ENCODE measurements around the gene F10.

- TF ChIP-seq SP1 (IDR thresholded peaks at IDR 0.05) = no peak
- no peak for TF ChIP-seq L3MBTL2 (conservative IDR thresholded peaks at IDR 0.05)
- TF ChIP-seq ARNT (IDR thresholded peaks at IDR 0.05) = no peak
- TF ChIP-seq, protein P1, sequence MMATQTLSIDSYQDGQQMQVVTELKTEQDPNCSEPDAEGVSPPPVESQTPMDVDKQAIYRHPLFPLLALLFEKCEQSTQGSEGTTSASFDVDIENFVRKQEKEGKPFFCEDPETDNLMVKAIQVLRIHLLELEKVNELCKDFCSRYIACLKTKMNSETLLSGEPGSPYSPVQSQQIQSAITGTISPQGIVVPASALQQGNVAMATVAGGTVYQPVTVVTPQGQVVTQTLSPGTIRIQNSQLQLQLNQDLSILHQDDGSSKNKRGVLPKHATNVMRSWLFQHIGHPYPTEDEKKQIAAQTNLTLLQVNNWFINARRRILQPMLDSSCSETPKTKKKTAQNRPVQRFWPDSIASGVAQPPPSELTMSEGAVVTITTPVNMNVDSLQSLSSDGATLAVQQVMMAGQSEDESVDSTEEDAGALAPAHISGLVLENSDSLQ (IDR thresholded peaks at IDR 0.05) = no peak
- no peak for TF ChIP-seq ELF4 (IDR thresholded peaks at IDR 0.05)
- no peak for TF ChIP-seq BHLHE40 (IDR thresholded peaks at IDR 0.05; ENCODE audit: borderline replicate concordance)
- no peak for TF ChIP-seq LEF1 (IDR thresholded peaks at IDR 0.05; ENCODE audit: borderline replicate concordance)
- no peak for TF ChIP-seq FOXM1 (IDR thresholded peaks at IDR 0.05; ENCODE audit: borderline replicate concordance)
These were observed 36.4 kb upstream of the F10 start for GRCh38 chr13:113086031-113086750.

Measured in HEK293T (cell line).